ENCODE results near the gene C1orf56. TPM values are rescaled to one million over a fixed set of nuclear protein-coding genes. Genes with fewer than 3 reads are reported as not detected.

The C1orf56 gene
- total and polyA plus RNA-seq, 2 of the 13 experiments (the other 11 are each of a cell fraction or from before 2014, with no cell fraction given): 1.5 to 3.2 TPM

DNA sequence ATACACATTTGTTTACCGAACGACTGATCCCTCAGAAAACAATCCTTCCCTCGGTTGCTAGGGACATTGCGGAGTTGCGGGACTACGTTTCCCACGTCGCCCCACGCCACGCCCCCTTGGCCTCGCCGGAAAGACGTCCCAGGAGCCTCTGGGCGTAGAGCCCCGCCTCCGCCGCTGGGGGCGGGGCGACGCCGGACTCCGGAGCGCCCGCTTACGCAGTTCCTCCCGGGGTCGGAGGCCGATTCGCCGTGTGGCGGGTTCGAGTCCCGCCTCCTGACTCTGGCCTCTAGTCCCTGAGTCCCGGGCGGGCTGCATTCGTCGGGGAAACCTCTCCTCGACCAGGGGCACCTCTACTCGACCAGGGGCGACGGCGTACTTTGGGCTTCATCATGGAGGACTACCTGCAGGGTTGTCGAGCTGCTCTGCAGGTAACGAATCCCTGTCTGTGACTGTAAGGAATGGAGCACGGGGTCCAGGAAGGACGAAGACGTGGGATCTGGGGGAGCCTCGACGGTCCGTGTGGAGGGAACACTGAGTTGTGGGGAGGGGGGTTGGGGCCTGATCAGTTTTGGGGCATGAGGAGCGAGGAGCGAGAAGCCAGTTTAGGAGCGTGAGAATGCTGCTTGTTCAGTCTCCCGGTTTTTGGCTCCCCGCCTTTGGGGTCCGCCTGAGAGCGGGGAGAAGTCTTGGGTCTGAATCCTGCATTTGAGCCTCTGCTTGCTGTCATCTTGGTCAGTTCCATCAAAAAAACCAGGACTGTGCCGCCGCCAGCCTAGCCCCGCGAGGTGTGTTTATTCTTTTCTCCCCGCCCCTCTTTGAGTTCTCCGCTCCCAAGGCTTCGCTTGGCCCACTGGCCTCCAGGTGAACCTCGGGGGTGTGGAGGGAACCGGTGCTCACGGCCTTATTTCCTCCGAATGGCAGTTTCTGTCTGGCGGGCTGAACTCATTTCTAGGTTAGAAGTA is 39.0 kb upstream of the C1orf56 start, which contains the start of gene PRUNE1 (continued):
- TF ChIP-seq, protein P1, sequence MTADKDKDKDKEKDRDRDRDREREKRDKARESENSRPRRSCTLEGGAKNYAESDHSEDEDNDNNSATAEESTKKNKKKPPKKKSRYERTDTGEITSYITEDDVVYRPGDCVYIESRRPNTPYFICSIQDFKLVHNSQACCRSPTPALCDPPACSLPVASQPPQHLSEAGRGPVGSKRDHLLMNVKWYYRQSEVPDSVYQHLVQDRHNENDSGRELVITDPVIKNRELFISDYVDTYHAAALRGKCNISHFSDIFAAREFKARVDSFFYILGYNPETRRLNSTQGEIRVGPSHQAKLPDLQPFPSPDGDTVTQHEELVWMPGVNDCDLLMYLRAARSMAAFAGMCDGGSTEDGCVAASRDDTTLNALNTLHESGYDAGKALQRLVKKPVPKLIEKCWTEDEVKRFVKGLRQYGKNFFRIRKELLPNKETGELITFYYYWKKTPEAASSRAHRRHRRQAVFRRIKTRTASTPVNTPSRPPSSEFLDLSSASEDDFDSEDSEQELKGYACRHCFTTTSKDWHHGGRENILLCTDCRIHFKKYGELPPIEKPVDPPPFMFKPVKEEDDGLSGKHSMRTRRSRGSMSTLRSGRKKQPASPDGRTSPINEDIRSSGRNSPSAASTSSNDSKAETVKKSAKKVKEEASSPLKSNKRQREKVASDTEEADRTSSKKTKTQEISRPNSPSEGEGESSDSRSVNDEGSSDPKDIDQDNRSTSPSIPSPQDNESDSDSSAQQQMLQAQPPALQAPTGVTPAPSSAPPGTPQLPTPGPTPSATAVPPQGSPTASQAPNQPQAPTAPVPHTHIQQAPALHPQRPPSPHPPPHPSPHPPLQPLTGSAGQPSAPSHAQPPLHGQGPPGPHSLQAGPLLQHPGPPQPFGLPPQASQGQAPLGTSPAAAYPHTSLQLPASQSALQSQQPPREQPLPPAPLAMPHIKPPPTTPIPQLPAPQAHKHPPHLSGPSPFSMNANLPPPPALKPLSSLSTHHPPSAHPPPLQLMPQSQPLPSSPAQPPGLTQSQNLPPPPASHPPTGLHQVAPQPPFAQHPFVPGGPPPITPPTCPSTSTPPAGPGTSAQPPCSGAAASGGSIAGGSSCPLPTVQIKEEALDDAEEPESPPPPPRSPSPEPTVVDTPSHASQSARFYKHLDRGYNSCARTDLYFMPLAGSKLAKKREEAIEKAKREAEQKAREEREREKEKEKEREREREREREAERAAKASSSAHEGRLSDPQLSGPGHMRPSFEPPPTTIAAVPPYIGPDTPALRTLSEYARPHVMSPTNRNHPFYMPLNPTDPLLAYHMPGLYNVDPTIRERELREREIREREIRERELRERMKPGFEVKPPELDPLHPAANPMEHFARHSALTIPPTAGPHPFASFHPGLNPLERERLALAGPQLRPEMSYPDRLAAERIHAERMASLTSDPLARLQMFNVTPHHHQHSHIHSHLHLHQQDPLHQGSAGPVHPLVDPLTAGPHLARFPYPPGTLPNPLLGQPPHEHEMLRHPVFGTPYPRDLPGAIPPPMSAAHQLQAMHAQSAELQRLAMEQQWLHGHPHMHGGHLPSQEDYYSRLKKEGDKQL (CRISPR knock-in tag; IDR thresholded peaks at IDR 0.05; ENCODE audit: low read depth): no peak
- TF ChIP-seq ZSCAN12 (CRISPR knock-in tag; IDR thresholded peaks at IDR 0.05) (no peak), MBD4 (IDR thresholded peaks at IDR 0.05; ENCODE audit: borderline replicate concordance, low read length) (no peak), KDM5B (CRISPR knock-in tag; IDR thresholded peaks at IDR 0.05; ENCODE audit: borderline replicate concordance) (no peak; the same call in 1 of the 2 replicates), ZSCAN25 (CRISPR knock-in tag; IDR thresholded peaks at IDR 0.05) (peak; percentile 48; the same call in 1 of the 2 replicates), PTBP1 (IDR thresholded peaks at IDR 0.05; ENCODE audit: low read depth, low read length, poor library complexity, severe bottlenecking) (no peak), SMARCE1 (IDR thresholded peaks at IDR 0.05; ENCODE audit: borderline replicate concordance) (no peak), ESRRA (CRISPR knock-in tag; IDR thresholded peaks at IDR 0.05; ENCODE audit: low read depth) (no peak), ZNF766 (CRISPR knock-in tag; IDR thresholded peaks at IDR 0.05; ENCODE audit: borderline replicate concordance) (peak; percentile 83; the same call in 1 of the 2 replicates), MAFG (CRISPR knock-in tag; IDR thresholded peaks at IDR 0.05) (no peak), EZH2 (conservative IDR thresholded peaks at IDR 0.05; ENCODE audit: low read depth, low read length) (no peak), CCAR2 (optimal IDR thresholded peaks at IDR 0.05; ENCODE audit: low read depth, low read length) (no peak), ZNF101 (CRISPR knock-in tag; IDR thresholded peaks at IDR 0.05; ENCODE audit: borderline replicate concordance, low read depth) (no peak), BHLHE40 (IDR thresholded peaks at IDR 0.05; ENCODE audit: low read length) (no peak)
- TF ChIP-seq, protein P2, sequence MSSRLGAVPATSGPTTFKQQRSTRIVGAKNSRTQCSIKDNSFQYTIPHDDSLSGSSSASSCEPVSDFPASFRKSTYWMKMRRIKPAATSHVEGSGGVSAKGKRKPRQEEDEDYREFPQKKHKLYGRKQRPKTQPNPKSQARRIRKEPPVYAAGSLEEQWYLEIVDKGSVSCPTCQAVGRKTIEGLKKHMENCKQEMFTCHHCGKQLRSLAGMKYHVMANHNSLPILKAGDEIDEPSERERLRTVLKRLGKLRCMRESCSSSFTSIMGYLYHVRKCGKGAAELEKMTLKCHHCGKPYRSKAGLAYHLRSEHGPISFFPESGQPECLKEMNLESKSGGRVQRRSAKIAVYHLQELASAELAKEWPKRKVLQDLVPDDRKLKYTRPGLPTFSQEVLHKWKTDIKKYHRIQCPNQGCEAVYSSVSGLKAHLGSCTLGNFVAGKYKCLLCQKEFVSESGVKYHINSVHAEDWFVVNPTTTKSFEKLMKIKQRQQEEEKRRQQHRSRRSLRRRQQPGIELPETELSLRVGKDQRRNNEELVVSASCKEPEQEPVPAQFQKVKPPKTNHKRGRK (CRISPR knock-in tag; IDR thresholded peaks at IDR 0.05): no peak
- TF ChIP-seq, protein P3, sequence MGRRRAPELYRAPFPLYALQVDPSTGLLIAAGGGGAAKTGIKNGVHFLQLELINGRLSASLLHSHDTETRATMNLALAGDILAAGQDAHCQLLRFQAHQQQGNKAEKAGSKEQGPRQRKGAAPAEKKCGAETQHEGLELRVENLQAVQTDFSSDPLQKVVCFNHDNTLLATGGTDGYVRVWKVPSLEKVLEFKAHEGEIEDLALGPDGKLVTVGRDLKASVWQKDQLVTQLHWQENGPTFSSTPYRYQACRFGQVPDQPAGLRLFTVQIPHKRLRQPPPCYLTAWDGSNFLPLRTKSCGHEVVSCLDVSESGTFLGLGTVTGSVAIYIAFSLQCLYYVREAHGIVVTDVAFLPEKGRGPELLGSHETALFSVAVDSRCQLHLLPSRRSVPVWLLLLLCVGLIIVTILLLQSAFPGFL (CRISPR knock-in tag; IDR thresholded peaks at IDR 0.05): no peak
- TF ChIP-seq, protein P4, sequence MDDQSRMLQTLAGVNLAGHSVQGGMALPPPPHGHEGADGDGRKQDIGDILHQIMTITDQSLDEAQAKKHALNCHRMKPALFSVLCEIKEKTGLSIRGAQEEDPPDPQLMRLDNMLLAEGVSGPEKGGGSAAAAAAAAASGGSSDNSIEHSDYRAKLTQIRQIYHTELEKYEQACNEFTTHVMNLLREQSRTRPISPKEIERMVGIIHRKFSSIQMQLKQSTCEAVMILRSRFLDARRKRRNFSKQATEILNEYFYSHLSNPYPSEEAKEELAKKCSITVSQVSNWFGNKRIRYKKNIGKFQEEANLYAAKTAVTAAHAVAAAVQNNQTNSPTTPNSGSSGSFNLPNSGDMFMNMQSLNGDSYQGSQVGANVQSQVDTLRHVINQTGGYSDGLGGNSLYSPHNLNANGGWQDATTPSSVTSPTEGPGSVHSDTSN (CRISPR knock-in tag; IDR thresholded peaks at IDR 0.05; ENCODE audit: borderline replicate concordance): no peak
- TF ChIP-seq, protein P5, sequence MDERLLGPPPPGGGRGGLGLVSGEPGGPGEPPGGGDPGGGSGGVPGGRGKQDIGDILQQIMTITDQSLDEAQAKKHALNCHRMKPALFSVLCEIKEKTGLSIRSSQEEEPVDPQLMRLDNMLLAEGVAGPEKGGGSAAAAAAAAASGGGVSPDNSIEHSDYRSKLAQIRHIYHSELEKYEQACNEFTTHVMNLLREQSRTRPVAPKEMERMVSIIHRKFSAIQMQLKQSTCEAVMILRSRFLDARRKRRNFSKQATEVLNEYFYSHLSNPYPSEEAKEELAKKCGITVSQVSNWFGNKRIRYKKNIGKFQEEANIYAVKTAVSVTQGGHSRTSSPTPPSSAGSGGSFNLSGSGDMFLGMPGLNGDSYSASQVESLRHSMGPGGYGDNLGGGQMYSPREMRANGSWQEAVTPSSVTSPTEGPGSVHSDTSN (CRISPR knock-in tag; IDR thresholded peaks at IDR 0.05): no peak
